Heart left ventricle (tissue), 13 donors: Measurements from ENCODE around the gene RNF14.

Source experiments
- CTCF ChIP-seq, 12 donors: fragments of 200-600 bp; sonication (generic) in 4 of 12; IDR thresholded peaks; one replicate each; pipeline versions ENCODE4 v1.5.0 to v1.8.0; 2018 to 2022; ENCODE audit warnings: antibody characterized with exemption in 12 of 12, mild to moderate bottlenecking in 5 of 12
- POLR2A ChIP-seq, 2 donors: fragments of 450-650 bp; IDR thresholded peaks; one replicate each; pipeline ENCODE4 v1.6.1; 2017; ENCODE audit warnings: antibody characterized with exemption in 2 of 2, mild to moderate bottlenecking in 2 of 2, moderate library complexity in 2 of 2
- donor health status: ischemic (EF 13 %, LVEDD 7.1; RV severe dilation, severe dysfunction).
- donor health status: DM: no; HTN: yes; CAD: no.
- donor health status: DM: no; HTN: no; CAD: no.
- donor health status: ischemic (EF 25% LVEDD 6.9; RV normal size, moderate dysfunction).
- donor health status: ischemic (EF 25% LVEDD 5.7; RV mildly dilated, moderate dysfunction).
- donor health status: ischemic (EF 35%, LVEDD 5.7; RV mildly dilated, moderate dysfunction).
- donor health status: nonischemic (EF 11% LVEDD 7.7; RV severe dilation, severe dysfunction).
- donor health status: DM: yes; HTN: yes; CAD: no.
- donor health status: PGD.
- donor health status: ischemic (EF 29% LVEDD 5.4; RV normal size, mild dysfunction).
- donor health status: nonischemic (EF 23%, LVEDD 6.1; RV moderate dilation, normal function).

GRCh38 chr5:141966275-141966962 lies 2.5 kb upstream of the RNF14 start:
- no peak for TF ChIP-seq CTCF (IDR thresholded peaks at IDR 0.05)
- no peak for TF ChIP-seq POLR2A (IDR thresholded peaks at IDR 0.05)
